PC-9 (cell line): ENCODE results near the gene VIM.

ENCODE experiments used
- CTCF ChIP-seq: fragments of 200-600 bp; sonication (generic); conservative IDR thresholded peaks from 2 replicates; pipeline ENCODE4 v1.6.1; 2017; ENCODE audit warnings: mixed run types, antibody characterized with exemption, mild to moderate bottlenecking, moderate library complexity
- EZH2 ChIP-seq: fragments of 200-600 bp; sonication (generic); IDR thresholded peaks from 2 replicates; pipeline ENCODE4 v1.8.0; 2017; ENCODE audit warnings: antibody characterized with exemption, low read depth

- TF ChIP-seq CTCF (no peak), EZH2 (no peak)
These were observed 50.7 kb downstream of the VIM start for GRCh38 chr10:17278607-17279240.
